Keratinocyte (primary cell): Measurements from ENCODE around the gene COL1A2.

Experiments used
- EZH2 ChIP-seq: IDR thresholded peaks from one replicate; pipeline ENCODE4 v1.6.1; 2012; ENCODE audit warnings: inconsistent platforms, mild to moderate bottlenecking, low read length, moderate library complexity
- TF ChIP-seq, protein P1 (sequence below), 3 experiments: IDR thresholded peaks in 1 of 3; conservative IDR thresholded peaks in 1 of 3; optimal IDR thresholded peaks in 1 of 3; 2 replicates in 2 of 3; 3 replicates in 1 of 3; pipeline versions ENCODE3 to v1.5.1; 2011; ENCODE audit warnings: low read length in 3 of 3, mild to moderate bottlenecking in 3 of 3, moderate library complexity in 2 of 3, control low read depth in 1 of 3, inconsistent platforms in 1 of 3; ENCODE audit not compliant: insufficient read depth in 2 of 3; ENCODE audit errors: extremely low read depth in 1 of 3

GRCh38 chr7:94458041-94458440 lies 63.3 kb downstream of the COL1A2 start:
- TF ChIP-seq EZH2, result no peak
- TF ChIP-seq, protein P1, sequence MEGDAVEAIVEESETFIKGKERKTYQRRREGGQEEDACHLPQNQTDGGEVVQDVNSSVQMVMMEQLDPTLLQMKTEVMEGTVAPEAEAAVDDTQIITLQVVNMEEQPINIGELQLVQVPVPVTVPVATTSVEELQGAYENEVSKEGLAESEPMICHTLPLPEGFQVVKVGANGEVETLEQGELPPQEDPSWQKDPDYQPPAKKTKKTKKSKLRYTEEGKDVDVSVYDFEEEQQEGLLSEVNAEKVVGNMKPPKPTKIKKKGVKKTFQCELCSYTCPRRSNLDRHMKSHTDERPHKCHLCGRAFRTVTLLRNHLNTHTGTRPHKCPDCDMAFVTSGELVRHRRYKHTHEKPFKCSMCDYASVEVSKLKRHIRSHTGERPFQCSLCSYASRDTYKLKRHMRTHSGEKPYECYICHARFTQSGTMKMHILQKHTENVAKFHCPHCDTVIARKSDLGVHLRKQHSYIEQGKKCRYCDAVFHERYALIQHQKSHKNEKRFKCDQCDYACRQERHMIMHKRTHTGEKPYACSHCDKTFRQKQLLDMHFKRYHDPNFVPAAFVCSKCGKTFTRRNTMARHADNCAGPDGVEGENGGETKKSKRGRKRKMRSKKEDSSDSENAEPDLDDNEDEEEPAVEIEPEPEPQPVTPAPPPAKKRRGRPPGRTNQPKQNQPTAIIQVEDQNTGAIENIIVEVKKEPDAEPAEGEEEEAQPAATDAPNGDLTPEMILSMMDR (optimal IDR thresholded peaks at IDR 0.05 in 1 of 3, IDR thresholded peaks at IDR 0.05 in 1 of 3, conservative IDR thresholded peaks at IDR 0.05 in 1 of 3; ENCODE audit: extremely low read depth in 1 of 3, insufficient read depth in 2 of 3, low read length in 3 of 3), result no peak
